Vagina (tissue), 2 donors: ENCODE results near the gene GPR161.

Experiments used
- POLR2AphosphoS5 ChIP-seq, 2 donors: sonication (generic); formaldehyde crosslinking; IDR thresholded peaks; one replicate each; pipeline ENCODE4 v1.9.0; 2017; ENCODE audit warnings: antibody characterized with exemption in 2 of 2, mild to moderate bottlenecking in 2 of 2, low read depth in 1 of 2; ENCODE audit not compliant: insufficient read depth in 1 of 2
- TF ChIP-seq, protein P1 (sequence below), 3 experiments: fragments of 450-650 bp in 2 of 3; fragments of 200-600 bp in 1 of 3; sonication (generic) in 1 of 3; IDR thresholded peaks; one replicate each; pipeline ENCODE4 v1.5.1; 2017 to 2019; ENCODE audit warnings: antibody characterized with exemption in 3 of 3, mild to moderate bottlenecking in 2 of 3, moderate library complexity in 2 of 3

DNA sequence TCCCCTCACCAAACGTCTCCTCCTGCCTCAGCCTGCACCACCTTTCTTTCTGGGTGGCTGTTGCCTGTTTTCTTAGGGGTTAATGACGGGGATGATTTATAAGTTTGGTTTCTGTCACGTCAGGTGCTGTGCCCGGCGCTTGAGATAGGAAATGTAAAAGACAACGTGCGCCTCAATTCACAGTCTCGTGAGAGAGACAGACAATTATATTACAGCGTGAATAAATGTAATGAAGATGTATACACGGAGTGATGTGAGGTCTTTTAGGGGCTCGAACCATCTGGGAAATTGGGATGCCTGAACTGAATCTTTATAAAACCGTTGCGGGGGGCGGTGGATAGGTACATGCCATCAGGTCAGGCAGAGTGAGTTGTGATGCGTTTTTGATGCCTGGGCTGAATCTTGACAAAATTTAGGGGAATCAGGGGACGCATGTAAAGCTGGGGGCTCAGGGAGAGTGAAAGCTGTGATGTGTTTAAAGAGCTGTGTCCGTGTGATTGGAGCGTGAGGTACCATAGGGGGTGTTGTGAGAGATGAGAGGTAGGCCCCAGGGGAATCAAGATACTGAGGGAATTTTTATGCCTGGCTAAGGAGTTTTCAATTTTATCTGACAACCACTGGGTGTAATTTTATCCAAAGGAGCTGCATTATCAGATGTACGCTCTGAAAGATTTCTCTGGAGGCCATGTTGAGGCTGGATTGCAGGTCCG lies 42.9 kb upstream of the GPR161 start:
- TF ChIP-seq, protein P1, sequence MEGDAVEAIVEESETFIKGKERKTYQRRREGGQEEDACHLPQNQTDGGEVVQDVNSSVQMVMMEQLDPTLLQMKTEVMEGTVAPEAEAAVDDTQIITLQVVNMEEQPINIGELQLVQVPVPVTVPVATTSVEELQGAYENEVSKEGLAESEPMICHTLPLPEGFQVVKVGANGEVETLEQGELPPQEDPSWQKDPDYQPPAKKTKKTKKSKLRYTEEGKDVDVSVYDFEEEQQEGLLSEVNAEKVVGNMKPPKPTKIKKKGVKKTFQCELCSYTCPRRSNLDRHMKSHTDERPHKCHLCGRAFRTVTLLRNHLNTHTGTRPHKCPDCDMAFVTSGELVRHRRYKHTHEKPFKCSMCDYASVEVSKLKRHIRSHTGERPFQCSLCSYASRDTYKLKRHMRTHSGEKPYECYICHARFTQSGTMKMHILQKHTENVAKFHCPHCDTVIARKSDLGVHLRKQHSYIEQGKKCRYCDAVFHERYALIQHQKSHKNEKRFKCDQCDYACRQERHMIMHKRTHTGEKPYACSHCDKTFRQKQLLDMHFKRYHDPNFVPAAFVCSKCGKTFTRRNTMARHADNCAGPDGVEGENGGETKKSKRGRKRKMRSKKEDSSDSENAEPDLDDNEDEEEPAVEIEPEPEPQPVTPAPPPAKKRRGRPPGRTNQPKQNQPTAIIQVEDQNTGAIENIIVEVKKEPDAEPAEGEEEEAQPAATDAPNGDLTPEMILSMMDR (IDR thresholded peaks at IDR 0.05), result no peak
- no peak for TF ChIP-seq POLR2AphosphoS5 (IDR thresholded peaks at IDR 0.05; ENCODE audit: insufficient read depth in 1 of 2, low read depth in 1 of 2)
